RPMI7951 (cell line): ENCODE data around the gene DYNLT4. TPM values are rescaled to one million over a fixed set of nuclear protein-coding genes. Genes with fewer than 3 reads are reported as not detected.
"Not testable (repeated sequence)": the region's sequence is repeated elsewhere in the genome, so short reads cannot be mapped to it uniquely, and the experiment has no call there.

ENCODE experiments used
- DNase-seq: peaks from one replicate; pipeline ENCODE4 v3.0.0-alpha.2; 2012; ENCODE audit warnings: low read depth
- total RNA-seq: library from RNA; depleted of rRNA; stranded (reverse); fragments of >200 nt; shearing (Covaris generic); gene quantifications from 2 replicates; pipeline ENCODE4 v1.2.3, GENCODE V29; 2014

Gene DYNLT4
- total RNA-seq, 1 experiment from 2014 or later: 0.24 TPM

DNA sequence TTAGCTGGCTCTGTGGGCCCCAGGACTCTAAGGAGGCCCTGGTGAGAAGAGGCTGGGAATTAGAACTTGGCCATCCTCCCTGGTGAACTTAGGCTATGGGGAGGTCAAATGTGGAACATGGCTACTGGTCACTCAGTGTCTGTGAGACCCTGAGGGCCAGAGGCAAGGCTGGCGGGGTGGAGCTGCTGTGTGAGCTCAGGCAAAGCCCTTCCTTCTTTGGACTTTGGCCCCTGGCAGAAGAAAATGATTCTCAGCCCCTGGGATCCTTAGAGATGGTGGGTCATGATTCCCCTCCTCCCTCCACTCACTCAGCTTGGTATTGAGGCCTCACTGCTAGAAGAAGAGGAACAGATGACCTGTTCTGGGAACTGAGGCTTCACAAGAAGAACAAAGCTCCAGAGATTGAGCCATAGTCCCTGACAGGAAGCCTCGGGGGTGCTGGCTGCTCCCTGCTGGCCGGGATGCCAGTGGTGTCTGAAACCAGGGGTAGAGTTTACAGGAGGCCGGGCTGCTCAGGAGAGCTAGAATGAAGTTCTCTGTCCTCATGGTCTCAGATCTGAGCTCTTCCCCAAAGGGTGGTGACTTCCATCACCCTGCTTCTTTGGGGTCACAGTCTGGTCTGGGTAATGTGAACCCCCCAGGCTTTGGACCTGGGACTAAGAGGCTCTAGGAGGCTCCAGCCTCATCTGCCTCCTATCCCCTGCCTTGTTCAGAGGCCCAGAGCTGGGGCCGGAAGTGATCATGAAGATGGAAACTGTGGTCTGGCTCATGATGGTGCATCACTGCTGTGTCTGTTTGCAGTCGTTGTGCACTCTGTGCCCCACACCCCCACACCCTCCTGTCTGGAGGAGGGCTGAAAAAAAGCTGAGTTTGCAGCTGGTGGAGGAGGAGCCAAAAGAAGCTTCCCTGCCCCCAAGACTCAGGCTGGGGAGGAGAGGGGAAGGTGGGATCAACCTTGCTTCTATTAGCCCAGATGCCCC is 2.1 kb upstream of the DYNLT4 start:
- peak; percentile 81 for DNase-seq

DNA sequence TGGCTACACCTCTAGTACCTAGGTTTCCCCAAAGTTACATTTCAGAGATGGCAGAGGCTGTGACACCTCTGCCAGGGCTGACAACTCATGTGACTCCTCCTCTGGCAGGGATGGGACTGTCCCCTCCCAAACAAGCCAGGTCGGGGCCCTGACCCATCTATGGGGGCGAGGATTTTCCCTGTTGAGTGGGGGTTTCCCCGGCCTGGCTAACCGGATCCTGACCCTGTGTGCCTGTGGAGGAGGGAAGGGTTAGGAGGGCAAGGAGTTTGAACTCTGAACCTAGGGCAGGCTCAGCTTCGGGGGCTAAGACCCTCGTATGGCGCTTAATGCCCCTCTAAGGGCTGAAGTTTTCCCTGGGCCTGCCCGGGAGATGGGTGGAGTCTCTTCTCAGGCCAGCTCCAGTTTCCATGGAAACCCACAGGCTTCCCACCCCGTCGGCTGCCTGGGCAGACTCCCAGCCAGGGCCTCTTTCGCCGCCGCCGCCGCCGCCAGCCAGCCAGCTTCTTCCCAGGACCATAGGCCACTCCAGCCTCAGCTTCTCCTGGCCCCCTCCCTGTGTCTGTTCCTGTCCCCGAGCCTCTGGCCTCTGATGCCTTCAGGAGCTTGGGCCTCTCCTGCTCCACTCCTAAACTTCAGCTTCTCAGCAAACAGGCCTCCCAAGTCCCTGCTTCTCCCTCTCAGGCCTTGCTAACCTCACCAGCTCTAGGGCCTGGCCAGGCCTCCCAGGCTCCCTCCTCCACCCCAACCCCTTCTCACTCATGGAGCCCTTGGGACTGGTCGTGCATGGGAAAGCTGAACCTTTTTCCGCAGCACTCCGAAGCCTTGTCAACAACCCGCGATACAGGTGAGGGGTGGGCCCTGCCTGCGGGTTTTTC is 1.1 kb upstream of the DYNLT4 start, which contains the start of gene BTBD19:
BTBD19 (plus strand) TSS at position 461 of the 875 bp plus-strand sequence; CDS start at position 759, 298 bp downstream.
- DNase-seq: peak; percentile 93

DNA sequence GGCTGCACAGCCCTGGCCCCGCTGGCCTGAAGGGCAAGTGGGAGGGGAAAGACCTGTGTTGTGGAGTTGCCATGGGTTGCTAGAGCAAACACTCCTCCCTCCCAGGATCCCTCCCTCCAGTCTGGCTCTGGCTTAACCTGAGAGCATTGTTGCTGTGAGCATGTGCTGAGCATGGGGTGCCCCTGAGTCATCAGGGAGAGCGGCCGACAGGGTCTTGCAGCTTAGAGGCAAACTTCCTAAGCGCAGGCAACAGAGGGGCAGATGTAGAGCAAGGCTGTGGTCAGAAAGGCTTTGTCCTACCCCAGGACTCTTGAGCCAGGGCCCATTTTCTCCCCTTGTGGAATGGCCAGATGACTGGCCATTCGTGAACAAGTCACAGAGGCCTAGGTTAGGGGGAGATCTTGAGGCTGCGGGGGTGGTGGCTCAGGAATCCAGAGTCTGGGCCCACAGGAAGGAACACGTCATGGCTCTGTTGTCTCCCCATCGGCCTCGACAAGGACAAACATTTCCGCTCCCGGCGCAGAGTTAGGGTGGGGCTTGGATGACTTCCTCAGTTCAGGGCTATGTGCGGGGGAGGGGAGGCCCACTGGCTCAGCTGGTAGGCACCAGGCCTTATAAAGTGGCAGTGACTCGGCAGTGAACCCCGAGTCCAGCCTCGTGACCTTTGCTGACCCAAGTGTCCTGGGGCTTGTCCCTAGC is 362 bp upstream of the DYNLT4 start:
- peak; percentile 100 for DNase-seq

DNA sequence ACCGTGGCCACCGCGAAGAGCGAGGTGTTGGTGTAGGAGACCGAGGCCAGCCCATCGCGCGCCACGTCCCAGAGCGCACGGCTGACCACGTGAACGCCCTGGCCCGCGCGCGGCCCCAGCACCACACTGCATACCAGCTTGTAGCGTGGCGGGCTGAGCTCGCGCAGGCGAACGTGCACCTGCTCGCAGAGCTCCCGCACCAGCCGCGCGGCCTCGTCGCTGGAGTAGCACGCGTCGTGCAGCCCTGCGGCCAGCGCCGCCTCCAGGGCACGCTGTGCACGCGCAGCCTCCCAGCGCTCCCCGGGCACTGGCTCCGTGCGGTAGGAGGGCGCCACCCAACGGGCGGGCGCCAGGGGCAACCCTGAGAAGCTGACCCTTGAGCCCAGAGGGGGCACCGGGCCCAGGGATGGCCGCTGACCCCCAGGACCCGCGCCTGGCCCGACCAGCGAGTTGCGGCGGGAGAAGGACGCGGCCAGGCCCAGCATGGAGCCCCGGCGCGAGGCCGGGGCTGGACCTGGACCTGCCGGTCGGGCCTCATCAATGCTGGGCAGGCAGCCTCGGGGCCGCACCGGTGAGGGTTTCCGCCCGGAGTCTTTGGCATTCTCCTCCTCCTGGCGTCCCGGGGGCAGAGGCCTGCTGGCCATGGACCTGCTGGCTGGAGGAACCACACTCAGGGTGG is 987 bp downstream of the DYNLT4 start:
- DNase-seq: no peak

DNA sequence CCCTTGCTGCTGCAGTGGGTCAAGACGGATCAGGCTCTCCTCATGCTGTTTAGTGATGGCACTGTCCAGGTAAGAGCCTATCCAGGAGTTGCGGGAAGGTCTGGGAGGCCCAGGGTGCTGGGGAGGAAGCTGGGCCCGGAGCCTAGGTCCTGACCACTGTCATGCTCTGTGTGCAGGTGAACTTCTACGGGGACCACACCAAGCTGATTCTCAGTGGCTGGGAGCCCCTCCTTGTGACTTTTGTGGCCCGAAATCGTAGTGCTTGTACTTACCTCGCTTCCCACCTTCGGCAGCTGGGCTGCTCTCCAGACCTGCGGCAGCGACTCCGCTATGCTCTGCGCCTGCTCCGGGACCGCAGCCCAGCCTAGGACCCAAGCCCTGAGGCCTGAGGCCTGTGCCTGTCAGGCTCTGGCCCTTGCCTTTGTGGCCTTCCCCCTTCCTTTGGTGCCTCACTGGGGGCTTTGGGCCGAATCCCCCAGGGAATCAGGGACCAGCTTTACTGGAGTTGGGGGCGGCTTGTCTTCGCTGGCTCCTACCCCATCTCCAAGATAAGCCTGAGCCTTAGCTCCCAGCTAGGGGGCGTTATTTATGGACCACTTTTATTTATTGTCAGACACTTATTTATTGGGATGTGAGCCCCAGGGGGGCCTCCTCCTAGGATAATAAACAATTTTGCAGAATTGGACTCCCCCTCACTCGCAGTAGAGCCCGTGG is 1.7 kb downstream of the DYNLT4 start:
- no peak for DNase-seq

DNA sequence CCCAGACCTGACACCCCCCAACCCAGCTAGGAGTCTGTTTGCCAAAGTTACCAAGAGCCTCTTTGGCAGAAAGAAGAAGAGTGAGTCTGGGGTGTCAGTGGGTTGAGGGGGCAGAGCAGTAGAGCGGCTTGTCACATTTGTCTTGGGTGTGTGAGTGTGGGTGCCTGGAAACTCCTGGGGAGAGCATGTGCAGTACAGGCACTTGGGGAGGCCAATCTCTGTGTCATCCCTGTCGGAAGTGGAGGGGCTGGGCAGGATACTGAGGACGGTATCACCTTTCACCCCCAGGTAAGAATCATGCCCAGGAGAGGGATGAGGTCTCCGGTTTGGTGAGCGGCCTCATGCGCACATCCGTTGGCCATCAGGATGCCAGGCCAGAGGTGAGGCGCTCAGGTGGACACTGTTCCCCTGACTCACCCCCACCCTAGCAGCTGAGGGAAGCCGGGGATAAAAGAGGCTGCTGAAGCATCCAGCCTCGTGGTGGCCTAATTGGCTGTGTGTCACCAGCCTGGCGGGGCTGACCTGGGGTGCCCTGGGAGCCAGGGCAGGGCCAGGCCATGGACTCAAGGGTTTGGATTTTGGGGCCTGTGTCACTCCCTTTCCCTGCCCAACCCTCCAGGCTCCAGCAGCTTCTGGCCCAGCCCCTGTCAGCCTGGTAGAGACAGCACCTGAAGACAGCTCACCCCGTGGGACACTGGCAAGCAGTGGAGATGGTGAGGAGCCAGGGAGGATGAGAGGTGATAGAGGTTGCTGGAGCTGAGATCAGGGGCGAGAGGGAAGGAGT is 3.6 kb downstream of the DYNLT4 start:
- no peak for DNase-seq

DNA sequence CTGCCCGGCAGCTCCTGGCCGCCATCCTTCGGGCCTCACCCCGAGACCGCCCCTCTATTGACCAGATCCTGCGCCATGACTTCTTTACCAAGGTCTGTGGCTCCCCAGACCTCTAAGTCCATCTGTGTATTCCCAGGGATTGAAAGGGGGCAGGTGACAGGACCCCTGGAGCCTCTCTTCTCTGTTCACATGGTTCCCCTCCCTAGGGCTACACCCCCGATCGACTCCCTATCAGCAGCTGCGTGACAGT is 4.2 kb downstream of the DYNLT4 start:
- no peak for DNase-seq

DNA sequence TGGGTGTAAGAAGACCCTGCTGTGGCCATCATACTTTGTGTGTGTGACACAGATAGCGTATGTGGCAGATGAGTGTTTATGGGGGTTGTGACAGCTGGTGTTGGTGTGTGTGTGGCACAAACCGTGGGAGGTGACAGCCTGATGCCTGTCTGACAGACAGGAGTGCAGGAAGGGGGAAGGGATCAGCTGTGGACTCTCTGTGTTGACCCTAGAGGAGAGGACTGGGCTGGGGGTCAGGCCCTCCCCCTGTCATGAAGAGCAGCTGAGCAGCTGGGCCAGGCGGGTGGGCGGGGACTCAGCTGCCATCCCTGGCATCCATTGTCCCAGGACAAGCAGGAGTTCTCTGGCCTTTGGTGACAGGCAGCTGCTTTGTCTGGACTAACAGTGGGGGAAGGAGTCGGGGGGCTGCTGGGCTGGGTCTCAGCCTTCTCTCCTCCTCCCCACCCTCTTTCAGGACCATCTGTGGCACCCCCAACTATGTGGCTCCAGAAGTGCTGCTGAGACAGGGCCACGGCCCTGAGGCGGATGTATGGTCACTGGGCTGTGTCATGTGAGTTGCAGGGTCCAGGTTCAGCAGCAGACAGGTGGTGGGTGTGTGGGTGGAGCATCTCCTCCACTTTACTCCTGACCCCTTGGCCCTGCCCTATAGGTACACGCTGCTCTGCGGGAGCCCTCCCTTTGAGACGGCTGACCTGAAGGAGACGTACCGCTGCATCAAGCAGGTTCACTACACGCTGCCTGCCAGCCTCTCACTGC is 4.7 kb downstream of the DYNLT4 start:
- no peak for DNase-seq

DNA sequence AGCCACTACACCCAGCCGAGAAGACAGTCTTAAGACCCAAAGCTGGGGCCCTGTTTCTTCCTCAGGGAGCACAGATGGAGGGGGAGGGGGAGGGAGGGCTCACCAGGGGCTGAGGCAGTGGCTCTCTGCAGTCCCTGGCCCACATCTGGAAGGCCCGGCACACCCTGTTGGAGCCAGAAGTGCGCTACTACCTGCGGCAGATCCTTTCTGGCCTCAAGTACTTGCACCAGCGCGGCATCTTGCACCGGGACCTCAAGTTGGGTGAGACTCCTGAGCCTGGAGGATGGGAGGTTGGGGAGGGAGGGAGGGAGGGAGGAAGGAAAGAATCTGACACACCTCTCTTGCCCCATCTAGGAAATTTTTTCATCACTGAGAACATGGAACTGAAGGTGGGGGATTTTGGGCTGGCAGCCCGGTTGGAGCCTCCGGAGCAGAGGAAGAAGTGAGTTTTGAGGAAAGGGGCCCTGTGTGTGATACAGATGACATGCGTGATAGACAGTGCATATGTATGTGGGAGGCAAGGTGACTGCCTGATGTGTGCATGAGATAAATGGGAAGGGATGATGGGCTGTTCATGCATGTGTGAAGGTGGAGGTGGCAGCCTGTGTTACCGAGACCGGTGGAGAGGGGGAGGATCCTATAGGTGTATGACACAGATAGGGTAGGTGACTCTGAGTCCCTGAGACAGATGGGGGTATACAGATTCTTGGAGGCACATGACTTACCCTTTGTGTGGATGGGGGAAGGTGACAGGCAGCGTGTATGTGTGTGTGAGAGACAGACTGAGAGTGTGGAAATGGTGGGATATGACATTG is 5.5 kb downstream of the DYNLT4 start:
- DNase-seq: no peak

DNA sequence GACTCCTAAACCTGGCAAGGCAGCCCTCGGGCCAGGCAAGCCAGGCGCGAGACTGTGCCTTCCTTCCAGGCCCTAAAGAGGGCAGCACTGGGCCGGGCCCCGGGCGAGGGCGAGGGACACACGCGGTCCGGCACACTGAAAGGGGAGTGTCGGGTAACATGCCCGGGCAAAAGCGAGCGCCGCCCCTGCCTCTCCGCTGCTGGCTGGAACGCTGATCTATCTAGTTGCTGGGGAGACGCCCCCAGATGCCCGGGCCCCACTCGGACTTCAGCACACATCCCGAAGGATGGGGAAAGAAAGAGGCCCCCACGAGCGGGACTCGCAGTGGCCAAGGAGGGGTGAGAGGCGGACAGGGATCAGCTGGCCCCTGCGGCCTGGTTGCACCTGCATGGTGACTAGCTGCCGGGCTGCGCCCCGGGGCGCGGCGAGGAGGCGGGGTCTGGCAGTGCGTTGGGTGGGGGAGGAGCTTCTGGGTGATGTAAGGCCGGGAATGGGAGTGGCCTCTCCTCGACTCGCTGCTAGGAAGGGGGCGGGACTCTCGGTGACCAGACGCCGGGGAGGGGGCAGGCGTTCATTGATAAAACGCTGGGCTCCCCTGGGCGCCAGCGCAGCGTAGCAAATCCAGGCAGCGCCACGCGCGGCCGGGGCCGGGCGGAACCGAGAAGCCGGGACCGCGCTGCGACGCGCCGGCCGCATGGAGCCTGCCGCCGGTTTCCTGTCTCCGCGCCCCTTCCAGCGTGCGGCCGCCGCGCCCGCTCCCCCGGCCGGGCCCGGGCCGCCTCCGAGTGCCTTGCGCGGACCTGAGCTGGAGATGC is 7.2 kb downstream of the DYNLT4 start, which contains the start of gene PLK3:
PLK3 (plus strand) TSS at position 608 of the 815 bp plus-strand sequence; CDS start at position 695, 87 bp downstream.
- peak; percentile 96 for DNase-seq

DNA sequence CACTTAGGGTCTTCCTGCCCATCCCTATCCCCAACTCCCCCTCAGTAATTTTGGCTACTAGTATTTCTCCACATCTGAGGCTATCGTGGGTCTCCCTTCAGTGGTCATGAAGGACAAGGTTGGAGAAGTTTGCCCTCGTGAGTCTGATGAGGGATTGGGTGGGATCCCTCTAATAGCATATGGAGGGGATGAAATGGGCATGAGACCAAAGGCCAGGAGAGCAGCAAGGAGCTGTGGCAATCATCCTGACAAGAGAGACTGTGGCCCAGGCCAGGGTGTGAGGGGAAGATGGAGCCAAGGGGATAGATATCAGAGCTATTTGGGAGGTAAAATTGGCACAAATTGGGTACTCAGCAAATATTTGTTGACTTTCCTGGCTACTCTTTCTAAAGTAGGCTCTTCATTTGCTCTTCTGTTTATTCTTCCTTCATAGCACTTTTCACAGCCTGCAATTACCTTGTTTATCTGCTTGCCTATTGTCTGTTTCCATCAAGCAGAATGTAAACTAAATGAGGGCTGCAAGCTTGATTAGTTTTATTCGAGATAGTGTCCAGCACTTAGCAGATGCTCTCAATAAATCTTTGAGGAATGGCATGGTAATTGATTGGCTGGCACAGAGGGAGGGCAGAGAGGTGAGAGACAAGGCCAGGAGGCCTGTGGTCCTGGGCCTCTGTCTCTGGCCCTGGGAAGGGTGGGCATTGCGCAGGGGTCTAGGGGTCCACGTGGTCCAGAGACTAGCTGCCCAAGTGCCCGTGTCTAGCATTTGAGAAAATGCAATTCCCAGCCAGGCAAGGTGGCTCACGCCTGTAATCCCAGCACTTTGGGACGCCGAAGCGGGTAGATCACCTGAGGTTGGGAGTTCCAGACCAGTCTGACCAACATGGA is 8.4 kb downstream of the DYNLT4 start:
- DNase-seq: no peak

DNA sequence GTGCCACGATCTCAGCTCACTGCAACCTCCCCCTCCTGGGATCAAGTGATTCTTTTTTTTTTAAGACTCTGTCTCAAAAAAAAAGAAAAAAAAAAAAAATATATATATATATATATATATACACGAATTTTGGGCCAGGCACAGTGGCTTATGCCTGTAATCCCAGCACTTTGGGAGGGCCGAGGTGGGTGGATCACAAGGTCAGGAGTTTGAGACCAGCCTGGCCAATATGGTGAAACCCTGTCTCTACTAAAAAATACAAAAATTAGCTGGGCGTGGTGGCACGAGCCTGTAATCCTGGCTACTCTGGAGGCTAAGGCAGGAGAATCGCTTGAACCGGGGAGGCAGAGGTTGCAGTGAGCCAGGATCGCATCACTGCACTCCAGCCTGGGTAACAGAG is 9.3 kb downstream of the DYNLT4 start:
- not testable (repeated sequence) for DNase-seq

DNA sequence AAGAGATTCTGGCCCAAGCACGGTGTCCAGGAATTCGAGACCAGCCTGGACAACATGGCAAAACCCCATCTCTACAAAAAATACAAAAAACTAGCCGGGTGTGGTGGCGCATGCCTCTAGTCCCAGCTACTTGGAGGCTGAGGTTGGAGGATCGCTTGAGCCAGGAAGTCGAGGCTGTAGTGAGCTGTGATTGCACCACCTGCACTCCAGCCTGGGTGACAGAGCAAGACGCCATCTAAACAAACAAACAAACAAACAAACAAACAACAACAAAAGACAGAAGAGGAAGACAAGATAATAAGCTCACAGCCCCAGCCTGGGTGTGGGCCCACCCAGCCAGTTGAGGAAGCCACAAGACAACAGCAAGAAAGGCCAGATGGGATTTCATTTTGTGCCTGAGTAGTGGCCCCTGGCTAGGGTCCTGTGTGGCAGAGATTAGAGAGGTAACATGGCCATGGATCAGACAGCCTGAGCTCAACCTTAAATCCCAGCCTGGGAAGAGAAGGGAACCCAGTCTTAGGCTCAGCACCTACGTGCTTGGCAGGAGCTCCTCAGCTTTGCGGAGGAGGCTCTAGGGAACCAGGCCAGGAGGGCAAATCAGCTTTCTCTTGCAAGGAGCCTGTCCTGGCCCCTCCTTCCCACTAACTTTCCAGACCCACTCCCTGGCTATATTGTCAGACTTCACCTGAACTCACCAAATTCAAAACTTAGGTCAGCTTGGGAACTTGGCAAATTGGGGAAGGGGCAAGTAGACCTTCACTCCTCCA is 14.2 kb downstream of the DYNLT4 start:
- DNase-seq: no peak

DNA sequence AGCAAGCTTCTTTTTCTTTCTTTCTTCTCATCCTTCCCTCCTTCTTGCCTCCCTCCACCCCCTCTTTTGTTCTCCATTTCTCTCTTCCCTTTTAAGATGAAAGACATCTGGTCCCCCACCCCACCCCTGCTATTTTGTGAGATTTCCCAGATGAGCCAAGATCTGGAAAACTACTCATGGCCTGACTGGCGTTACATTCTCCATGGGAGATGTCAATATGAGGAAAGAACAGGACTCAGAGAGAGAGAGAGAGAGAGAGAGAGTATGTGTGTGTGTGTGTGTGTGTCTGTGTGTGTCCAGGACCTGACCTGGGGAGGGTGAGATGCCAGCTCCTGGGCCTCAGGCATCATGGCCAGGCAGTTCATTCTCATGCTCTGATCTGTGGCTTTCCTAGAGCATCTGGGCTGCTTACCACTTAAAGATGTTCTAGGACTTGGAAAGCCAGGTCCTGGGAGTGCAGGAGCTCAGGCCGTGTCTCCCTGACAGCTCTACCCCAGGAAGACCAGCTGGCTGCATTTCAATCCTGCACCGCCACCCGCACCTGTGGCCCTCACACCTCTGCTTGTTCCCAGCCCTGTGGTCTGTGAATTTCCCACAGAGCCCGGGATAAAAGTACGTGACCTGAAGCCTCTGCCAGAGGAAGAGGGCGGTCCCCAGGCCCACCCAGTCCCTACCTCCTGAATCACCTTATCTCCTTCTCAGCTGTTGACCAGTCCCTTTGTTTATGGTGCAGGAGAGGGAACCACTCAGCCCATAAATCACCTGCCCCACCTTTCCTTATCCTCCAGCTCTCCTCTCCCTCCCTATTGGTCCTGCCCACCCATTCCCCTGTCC is 16.0 kb downstream of the DYNLT4 start:
- DNase-seq: no peak
